Measurements from ENCODE around the gene EFS. TPM values are rescaled to one million over a fixed set of nuclear protein-coding genes. Genes with fewer than 3 reads are reported as not detected.

EFS gene
- total RNA-seq, 6 donors from 2014 or later = 4.1 to 18.9 (median 9.3) TPM

DNA sequence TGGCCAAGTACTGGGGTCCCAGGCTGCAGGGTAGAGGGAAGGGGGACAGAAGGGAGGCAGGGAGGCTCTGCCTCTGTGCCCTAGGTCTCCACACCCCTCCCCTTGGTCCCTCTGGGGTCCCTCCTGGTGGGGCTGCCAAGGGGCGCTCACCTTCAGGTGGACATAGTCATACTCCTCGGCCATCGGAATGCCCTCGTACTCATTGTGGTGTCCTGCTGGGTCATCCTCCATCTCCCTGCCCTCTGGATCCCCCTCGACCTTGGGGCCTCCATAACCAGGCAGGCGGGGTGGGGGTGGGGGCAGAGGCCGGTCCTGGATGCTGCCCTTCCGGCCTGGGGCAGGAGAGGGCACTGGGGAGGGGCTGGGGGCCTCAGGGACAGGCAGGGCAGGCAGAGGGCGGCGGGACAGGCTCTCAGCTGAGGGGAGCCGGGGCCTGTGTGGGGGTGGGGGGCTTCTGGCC lies 5.8 kb downstream of the EFS start:
- DNase-seq (no peak), ATAC-seq (ENCODE audit: low FRiP score in 2 of 2) (peak in 1 of 2 donors; percentile 7)
- 75 to 89% methylated on average over 4 to 11 of the region's 11 CpGs for WGBS, 2 donors
- H3K36me3 ChIP-seq = peaks cover 0 to 5% (median 0%) of the 10 kb centered on the region in 4 donors
- no peak for TF ChIP-seq POLR2AphosphoS5 (IDR thresholded peaks at IDR 0.05)
- TF ChIP-seq EP300 (IDR thresholded peaks at IDR 0.05) = no peak
- TF ChIP-seq, protein P1, sequence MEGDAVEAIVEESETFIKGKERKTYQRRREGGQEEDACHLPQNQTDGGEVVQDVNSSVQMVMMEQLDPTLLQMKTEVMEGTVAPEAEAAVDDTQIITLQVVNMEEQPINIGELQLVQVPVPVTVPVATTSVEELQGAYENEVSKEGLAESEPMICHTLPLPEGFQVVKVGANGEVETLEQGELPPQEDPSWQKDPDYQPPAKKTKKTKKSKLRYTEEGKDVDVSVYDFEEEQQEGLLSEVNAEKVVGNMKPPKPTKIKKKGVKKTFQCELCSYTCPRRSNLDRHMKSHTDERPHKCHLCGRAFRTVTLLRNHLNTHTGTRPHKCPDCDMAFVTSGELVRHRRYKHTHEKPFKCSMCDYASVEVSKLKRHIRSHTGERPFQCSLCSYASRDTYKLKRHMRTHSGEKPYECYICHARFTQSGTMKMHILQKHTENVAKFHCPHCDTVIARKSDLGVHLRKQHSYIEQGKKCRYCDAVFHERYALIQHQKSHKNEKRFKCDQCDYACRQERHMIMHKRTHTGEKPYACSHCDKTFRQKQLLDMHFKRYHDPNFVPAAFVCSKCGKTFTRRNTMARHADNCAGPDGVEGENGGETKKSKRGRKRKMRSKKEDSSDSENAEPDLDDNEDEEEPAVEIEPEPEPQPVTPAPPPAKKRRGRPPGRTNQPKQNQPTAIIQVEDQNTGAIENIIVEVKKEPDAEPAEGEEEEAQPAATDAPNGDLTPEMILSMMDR (IDR thresholded peaks at IDR 0.05) = no peak
- TF ChIP-seq POLR2A (IDR thresholded peaks at IDR 0.05) = no peak
- H3K9me3 ChIP-seq = no peaks in the 10 kb centered on the region
- no peaks in the 10 kb centered on the region for H3K27me3 ChIP-seq
- H3K27ac ChIP-seq = no peak overlapping the region
- H3K4me3 ChIP-seq = no peak overlapping the region
- H3K4me1 ChIP-seq = peaks cover 2 to 6% (median 3%) of the 10 kb centered on the region in 4 donors

DNA sequence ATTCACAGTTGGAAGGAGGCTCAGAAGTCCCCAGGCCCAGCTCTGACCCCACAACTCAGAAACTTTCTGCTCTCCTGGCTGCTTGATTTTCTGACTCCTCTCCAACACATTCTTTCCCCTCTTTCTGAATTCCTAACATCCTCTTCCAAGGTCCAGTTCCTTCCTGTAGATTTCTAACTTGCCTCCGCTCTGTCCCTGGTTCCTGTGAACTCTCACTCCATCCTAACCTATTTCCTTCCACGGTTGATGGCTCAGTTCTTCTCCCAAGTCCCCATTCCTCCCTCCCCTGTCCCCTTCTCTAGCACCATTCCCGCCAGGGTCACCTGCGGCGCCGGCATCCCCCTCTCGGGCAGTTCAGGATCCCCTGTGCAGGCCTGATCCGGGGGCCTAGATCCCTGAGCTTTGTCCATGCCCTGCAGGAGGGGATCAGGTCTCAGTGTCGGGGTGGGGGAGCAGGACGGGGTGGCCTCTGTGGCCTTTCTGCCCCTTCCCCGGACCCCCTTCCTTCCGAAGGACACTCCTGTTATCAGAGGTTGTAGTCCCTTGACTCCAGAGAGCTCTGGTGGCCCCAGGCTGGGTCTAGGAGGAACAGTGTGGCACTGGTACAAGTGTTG lies 6.3 kb downstream of the EFS start:
- Histone ChIP-seq H3K27me3 (no peaks in the 10 kb centered on the region), H3K27ac (no peak overlapping the region), H3K4me3 (no peak overlapping the region), H3K9me3 (no peaks in the 10 kb centered on the region), H3K36me3 (peaks cover 0 to 5% (median 0%) of the 10 kb centered on the region in 4 donors), H3K4me1 (peaks cover 0 to 3% (median 0%) of the 10 kb centered on the region in 4 donors)
- TF ChIP-seq POLR2A (IDR thresholded peaks at IDR 0.05) (no peak), EP300 (IDR thresholded peaks at IDR 0.05) (no peak), POLR2AphosphoS5 (IDR thresholded peaks at IDR 0.05) (no peak)
- TF ChIP-seq, protein P1 (IDR thresholded peaks at IDR 0.05) = no peak
- DNase-seq (peak in 1 of 2 donors; percentile 66), ATAC-seq (ENCODE audit: low FRiP score in 2 of 2) (peak in 1 of 2 donors; percentile 3)
- WGBS, 2 donors = 87 to 88% methylated on average over 9 to 12 of the region's 12 CpGs

DNA sequence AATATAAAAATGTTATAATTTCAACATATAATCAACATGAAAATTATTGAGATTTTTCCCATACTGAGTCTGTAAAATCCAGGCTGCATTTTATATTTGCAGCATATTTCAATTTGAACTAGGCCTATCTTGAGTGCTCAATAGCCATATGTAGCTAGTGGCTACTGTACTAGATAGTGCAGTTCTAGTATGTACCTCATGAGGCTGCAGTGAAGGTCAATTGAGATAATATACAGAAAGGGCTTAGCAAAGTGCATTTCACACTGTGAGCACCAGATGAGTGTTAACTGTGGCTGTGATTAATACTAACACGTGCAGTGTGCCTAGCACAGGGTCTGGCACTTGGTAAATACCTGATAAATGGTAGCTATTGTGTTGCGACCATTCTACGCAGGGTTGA lies 6.9 kb downstream of the EFS start:
- peaks cover 0 to 5% (median 0%) of the 10 kb centered on the region in 4 donors for H3K36me3 ChIP-seq
- H3K9me3 ChIP-seq = no peaks in the 10 kb centered on the region
- no peak overlapping the region for H3K4me3 ChIP-seq
- TF ChIP-seq, protein P1 (IDR thresholded peaks at IDR 0.05) = no peak
- TF ChIP-seq POLR2A (IDR thresholded peaks at IDR 0.05) (no peak), EP300 (IDR thresholded peaks at IDR 0.05) (no peak), POLR2AphosphoS5 (IDR thresholded peaks at IDR 0.05) (no peak)
- peaks cover 0 to 5% (median 1%) of the 10 kb centered on the region in 4 donors for H3K4me1 ChIP-seq
- 78 to 80% methylated on average over 3 of the region's 3 CpGs for WGBS, 2 donors
- DNase-seq (no peak), ATAC-seq (ENCODE audit: low FRiP score in 2 of 2) (no peak)
- no peaks in the 10 kb centered on the region for H3K27me3 ChIP-seq
- H3K27ac ChIP-seq = no peak overlapping the region

DNA sequence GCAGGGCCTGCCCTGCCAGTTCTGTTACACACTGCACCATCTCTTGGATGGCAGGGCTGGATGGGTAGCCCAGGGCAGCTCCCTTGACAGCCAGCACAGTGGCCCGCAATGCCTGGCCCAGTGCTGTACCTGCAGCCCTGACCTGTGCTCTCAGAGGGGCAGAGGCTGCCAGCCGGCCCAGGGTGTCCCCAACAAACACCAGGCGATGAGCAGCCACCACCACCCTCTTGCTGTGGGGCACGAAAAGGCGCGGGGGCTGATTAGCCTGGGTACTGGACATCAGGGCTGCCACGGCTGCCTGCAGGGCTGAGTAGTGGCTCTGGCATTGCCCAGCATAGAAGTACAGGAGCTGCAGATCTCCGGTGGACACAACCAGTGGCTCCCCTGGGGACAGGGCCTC lies 7.7 kb downstream of the EFS start:
- H3K36me3 ChIP-seq = peaks cover 0 to 5% (median 0%) of the 10 kb centered on the region in 4 donors
- H3K27me3 ChIP-seq = peaks cover 0 to 6% (median 0%) of the 10 kb centered on the region in 4 donors
- no peak for TF ChIP-seq POLR2AphosphoS5 (IDR thresholded peaks at IDR 0.05)
- no peak for TF ChIP-seq EP300 (IDR thresholded peaks at IDR 0.05)
- TF ChIP-seq, protein P1 (IDR thresholded peaks at IDR 0.05) = no peak
- TF ChIP-seq POLR2A (IDR thresholded peaks at IDR 0.05) = no peak
- H3K9me3 ChIP-seq = no peaks in the 10 kb centered on the region
- 83 to 84% methylated on average over 3 to 4 of the region's 8 CpGs for WGBS, 2 donors
- ATAC-seq (ENCODE audit: low FRiP score in 2 of 2) (no peak), DNase-seq (peak in 1 of 2 donors; percentile 62)
- no peak overlapping the region for H3K4me3 ChIP-seq
- peaks cover 0 to 12% (median 8%) of the 10 kb centered on the region in 4 donors for H3K4me1 ChIP-seq
- H3K27ac ChIP-seq = no peak overlapping the region
